ELF-1 (cell line): Measurements from ENCODE around the gene RNF115.
"Not testable (repeated sequence)": the region's sequence is repeated elsewhere in the genome, so short reads cannot be mapped to it uniquely, and the experiment has no call there.

ENCODE experiments used
- DNase-seq: peaks from one replicate; pipeline ENCODE4 v3.0.0-alpha.2; 2016; ENCODE audit warnings: low read depth, low spot score

Gene RNF115

GRCh38 chr1:145730467-145730866 is 93.4 kb downstream of the RNF115 start:
- no peak for DNase-seq

- DNase-seq: no peak
Measured at GRCh38 chr1:145729666-145730436, 94.0 kb downstream of the RNF115 start.

DNA sequence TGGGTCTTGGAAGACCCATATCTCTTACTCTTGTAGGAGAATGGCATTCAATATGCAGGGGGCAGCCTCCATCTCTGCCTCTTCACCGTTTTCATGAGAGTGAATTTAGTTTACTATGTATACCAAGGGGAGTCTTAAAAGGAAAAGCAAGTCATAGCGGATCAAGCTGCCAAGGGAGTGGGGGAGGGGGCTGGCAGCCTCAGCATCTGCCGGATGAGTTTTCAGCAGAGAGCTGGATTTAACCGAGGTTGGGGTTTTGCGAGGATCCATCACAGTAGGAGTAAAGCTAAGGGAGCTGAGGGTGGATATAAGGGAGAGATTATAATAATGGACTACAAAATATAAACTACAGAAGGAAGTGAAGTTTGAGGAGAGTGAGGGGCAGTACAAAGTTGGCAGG is 94.7 kb downstream of the RNF115 start:
- no peak for DNase-seq

DNA sequence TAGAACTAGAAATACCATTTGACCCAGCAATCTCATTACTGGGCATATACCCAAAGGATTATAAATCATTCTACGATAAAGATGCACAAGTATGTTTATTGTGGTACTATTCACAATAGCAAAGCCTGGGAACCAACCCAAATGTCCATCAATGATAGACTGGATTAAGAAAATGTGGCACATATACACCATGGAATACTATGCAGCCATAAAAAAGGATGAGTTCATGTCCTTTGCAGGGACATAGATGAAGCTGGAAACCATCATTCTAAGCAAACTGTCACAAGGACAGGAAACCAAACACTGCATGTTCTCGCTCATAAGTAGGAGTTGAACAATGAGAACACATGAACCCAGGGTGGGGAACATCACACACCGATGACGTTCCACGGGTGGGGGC is 97.7 kb downstream of the RNF115 start:
- not testable (repeated sequence) for DNase-seq

DNA sequence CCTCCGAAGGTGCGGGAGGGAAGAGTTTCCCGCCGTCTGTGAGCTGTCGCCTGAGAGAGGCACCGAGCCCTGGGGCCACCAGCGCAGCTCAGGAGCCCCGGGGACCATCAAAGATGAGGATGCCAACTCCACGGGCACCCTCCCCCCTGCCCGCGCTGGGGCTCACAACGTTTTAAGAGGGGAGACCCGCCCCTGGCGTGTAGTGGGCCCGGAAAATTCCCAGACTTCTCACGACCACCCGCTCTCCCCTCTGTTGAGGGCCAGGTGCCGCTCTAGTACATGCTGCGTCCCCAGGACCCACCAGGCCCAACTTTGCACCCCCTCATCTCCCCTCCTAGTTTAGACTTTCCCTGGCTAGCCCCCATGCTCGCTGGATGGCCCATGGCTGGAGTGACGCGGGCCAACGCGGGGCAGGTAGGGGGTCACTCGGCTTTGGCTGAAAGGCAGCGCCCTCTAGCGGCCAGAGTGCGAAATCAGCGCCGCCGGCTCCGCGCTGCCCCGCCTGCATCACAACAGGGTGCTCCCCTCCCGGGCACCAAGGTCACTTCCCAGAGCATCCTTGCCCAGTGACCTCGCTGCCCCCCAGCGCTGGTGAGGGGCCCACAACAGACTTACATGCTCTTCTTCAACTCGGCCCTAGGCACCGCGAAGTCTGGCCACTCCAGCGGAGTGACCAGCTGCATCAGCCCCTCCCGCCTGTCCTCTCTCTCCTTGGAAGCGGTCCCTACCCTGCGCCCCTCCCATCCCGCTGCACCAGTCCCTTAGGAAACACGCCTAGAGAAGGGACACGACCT is 102.8 kb downstream of the RNF115 start:
- DNase-seq: peak; percentile 89

- DNase-seq: no peak
Measured at GRCh38 chr1:145720556-145720877, 103.4 kb downstream of the RNF115 start.

DNA sequence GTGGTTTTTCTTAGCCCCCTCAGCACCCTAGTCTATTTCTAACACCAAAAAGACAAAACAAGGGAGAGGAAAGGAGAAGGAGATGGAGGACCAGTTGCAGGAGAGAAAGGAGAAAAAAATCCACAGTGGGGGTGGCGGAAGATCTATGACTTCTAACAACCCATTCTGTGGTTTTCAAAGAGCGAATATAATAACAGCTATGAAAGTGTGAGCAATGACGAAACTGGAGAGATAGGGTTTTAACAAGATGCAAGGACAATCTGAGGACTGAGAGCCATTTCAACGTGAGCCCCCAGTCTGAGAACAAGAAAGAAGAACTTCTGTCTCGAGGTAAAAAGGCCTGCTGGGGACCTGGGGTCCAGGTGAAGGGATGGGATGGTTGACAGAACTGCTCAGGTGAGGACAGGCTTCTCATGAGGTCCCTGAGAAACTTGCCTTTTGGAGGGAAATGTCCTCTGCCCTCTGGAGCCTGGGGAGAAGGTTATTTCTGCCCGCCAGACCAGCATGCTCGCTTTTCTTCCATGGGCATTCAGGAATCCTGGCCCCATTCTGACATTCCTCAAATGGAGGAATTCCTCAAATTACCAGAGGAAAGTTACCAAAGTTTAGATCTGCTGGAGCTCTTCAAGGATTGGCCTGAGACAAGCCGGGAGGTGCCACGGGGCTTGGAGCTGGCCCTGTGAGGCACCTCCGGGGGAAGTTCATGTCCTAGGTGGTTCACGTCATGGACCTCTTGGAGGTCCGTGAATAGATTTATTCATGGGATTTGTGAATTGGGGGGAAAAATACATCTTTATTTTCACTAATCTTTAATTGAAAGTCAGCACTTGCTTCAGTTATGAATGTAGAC is 104.4 kb downstream of the RNF115 start, which contains the start of gene CD160:
TSS of gene CD160 (plus strand) at position 270 of the 850 bp plus-strand sequence. CDS start 8,829 bp downstream, outside the sequence.
- no peak for DNase-seq

DNA sequence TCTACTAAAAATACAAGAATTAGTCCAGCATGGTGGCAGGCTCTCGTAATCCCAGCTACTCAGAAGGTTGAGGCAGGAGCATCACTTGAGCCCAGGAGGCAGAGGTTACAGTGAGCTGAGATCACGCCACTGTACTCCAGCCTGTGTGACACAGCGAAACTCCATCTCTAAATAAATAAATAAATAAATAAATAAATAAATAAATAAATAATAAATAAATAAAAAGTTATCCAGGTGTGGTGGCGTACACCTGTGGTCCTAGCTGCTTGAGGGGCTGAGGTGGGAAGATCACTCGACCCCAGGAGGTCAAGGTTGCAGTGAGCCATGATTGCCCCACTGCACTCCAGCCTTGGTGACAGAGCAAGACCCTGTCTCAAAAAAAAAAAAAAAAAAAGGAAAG is 105.4 kb downstream of the RNF115 start:
- not testable (repeated sequence) for DNase-seq

- DNase-seq: no peak
Measured at GRCh38 chr1:145717833-145718232, 106.1 kb downstream of the RNF115 start.

GRCh38 chr1:145716641-145717345 is 107.1 kb downstream of the RNF115 start:
- DNase-seq: peak; percentile 54

DNA sequence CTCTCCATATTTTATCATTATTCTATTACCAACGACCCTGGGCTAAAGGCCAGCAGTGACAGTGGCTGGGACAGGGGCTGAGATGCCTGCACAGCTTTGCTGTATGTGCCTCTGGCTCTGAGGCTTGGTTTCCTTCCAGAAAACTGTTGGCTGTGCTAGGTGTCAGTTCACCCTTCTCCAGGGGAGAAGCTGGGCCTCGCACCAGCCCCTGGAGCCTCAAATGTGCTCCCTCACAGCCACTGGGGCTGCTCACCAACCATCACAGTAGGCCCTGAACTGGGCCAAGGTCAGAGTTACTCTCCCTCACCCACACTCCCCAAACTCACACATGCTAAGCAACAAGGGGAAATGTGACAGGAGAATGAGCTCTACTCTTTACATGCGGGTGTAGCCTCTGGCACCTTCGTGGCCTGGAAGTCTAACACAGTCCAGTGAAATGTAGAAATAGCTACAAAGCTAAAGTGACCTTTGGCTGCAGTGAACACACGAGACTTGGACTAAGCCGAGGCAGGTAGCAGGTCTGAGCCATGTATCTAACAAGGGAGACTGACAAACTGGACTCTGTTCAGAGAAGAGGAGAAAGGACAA is 109.3 kb downstream of the RNF115 start:
- DNase-seq: no peak

DNA sequence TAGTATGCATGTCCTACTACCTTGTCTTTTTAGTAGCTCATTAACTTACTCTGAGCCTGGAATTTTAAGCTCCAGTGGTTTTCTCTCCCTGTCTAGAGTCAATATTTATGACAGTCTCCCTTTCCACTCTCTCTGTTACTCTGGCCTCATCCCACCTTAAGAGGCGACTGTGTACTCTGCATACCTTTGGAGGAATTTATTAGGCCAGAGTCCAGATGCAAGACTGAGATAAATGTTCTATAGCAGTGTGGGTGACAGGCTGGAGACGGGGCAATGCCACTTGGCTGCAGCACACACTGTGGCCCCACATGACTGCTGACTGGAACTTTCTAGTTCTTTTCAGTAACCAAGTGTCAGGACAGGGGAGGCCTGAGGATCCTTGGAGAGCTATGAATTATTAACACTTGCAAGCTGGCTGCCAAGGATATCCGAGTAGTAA is 112.7 kb downstream of the RNF115 start:
- DNase-seq: no peak

DNA sequence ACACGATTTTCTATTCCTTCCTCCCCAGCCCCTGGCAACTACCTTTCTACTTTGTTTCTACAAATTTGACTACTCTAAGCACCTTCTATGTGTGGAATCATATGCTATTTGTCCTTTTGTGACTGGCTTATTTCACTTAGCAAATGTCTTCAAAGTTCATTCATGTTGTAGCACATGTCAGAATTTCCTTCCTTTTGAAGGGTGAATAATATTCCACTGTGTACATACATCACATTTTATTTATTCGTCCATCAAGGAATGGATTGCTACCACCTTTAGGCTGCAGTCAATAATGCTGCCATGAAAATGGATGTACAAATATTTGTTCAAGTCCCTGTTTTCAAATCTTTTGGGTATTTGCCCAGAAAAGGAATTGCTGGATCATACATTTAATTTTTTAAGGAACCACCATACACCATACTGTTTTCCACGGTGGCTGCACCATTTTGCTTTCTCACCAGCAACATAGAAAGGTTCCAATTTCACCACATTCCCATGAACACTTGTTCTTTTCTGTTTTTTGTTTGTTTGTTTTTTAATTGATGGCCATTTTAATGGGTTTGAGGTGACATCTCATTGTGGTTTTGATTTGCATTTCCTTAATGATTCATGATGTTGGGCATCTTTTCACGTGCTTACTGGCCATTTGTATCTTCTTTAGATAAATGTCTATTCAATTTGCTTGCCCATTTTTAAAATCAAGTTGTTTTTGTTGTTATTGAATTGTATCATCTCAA is 113.4 kb downstream of the RNF115 start:
- no peak for DNase-seq

DNA sequence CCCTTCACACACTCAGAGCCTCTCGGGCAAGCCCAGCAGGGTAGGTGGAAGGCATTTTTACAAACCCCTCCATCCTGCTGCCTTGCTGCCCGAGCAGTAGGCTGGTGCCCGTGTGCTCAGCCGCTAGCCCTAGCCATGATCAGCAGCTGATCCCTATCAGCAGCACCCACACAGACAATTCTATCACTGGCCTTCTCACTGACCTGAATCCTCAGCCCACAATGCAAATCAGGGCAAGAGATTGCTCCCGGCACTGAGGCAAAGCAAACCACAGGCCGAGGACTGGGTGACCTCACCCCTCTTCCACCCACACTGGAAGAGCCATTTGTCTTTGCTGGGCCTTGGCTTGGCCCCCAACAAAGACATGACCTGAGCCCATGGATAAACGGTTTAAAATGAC is 115.8 kb downstream of the RNF115 start:
- no peak for DNase-seq

GRCh38 chr1:145707183-145707867 is 116.6 kb downstream of the RNF115 start, which contains the start of gene PDZK1:
Gene PDZK1 (minus strand): TSS chr1:145707368. CDS start chr1:145688021, 19,347 bp downstream.
- no peak for DNase-seq

GRCh38 chr1:145706086-145706664 is 117.7 kb downstream of the RNF115 start:
- no peak for DNase-seq

DNA sequence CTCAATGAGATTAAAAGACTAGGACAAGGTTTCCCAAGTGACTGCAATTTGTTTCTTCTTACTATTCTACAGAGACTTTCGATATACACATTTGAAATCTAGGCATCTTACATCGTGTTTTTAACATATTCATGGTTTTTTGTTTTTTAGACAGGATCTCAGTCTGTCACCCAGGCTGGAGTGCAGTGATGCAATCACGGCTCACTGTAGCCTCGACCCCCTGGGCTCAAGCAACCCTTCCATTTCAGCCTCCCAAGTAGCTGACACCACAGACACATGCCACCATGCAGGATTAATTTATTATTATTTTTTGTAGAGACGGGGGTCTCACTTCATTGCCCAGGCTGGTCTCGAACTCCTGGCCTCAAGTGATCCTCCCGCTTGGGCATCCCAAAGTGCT is 118.3 kb downstream of the RNF115 start:
- DNase-seq: no peak

DNA sequence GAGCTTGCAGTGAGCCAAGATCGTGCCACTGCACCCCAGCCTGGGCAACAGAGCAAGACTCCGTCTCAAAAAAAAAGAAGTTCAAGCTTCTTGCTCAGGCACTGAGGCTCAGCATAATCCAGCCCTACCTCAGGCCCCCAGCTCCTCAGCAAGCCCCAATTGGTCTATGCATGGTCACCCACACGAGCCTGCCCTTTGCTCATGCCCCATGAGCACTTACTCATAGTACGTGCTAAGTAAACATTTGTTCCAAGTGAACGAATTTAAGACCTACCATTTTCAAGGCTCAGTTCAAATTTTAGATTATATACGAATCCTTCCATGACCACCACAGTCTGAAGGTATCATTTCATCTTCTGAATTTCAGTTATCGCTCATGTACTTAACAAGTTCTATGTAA is 121.1 kb downstream of the RNF115 start:
- no peak for DNase-seq

- no peak for DNase-seq
Measured at GRCh38 chr1:145702052-145702451, 121.8 kb downstream of the RNF115 start.
